Measurements from ENCODE around the gene IL18.
"Not testable (repeated sequence)": the region's sequence is repeated elsewhere in the genome, so short reads cannot be mapped to it uniquely, and the experiment has no call there.

Gene IL18

DNA sequence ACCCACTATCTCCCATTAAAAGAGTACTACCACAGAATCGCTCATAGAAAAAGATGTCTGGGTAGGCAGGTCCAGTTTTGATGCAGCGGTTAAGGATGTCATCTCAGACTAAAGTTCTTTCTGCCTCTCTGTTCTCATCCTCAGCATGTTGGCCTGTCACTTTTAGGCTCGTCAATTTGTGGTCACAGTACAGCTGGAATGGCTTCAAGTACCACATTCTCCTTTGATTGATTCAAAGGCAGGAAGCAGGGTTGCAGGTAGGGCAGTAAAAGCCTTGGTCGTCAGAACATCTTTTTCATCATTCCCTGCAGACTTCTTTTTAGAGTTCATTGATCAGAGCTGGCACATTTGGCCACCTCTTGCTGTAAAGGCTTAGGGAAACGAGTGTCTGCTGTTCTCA, 48.5 kb downstream of the IL18 start:
- DNase-seq, result no peak

DNA sequence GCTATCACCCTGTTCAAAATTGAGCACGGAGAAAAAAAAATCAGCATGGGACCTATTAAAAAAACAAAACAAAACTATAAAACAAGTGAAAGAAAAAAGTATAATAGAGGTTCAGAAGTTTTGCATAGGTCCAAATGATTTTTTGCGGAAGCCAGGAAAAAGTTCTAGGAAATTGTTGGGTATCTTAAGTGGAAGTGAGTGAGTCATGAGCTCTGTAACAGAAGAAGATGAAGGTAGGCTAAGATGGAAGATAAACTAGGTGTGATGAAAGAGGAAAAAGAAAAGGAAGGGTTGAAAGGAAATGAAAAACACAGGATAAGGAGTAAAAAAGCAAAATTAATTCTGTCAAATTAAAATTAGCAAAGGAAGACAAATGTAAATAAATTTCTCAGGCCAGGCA, 49.4 kb downstream of the IL18 start:
- no peak for DNase-seq

DNA sequence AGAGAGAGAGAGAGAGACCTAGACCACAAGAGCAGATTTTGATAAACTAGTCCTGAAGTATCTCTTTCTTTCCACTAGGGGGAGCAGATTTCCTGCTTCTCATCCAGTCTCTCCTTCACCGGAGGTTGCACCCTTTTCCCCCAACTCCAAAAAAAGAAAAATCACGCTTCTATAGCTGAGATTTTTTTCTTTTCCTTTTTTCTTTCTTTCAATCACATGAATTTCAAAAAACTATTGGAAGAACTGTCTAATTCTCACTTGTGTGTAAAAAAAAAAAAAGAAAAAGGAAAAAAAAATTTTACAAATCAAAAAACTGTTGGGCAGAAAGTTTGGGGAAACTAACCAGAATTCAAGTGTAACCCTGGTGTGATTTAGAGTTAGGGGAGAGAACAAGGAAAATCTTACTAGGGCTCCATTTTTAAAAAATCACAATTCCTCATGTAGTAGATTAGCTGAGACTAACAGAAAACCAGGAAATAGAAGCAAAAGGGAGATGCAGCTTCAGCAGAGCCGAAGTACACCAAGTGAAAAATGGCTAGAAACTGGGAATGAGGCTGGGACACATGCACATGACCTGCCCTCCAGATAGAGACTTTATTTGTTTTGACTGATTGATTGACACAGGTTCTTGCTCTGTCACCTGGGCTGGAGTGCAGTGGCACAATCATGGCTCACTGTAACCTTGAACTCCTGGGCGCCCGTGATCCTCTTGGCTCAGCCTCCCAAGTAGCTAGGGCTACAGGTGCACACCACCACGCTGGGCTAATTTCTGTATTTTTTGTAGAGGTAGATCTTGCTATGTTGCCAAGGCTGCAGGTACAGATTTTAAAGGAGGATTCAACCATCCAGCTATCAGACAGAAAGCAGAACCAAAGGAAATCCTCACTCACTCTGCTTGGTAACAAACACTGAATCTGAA, 50.1 kb downstream of the IL18 start:
- peak; percentile 16 to 71 (median 38) for DNase-seq

DNA sequence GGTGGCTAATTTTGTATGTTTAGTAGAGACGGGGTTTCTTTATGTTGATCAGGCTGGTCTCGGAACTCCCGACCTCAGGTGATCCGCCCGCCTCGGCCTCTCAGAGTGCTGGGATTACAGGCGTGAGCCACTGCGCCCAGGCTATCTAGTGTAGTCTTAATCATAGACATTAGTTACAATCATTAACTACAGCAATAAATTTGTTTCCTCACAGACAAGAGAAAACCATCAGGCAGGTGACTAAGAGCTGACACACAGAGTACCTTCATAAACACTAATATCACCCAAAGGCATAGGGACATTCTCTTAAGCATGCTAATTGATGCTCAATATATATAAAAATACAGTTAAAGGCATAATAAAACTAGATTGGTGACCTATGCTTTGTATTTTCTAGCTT, 57.8 kb downstream of the IL18 start:
- DNase-seq, result peak in 1 of 3 experiments; percentile 33

DNA sequence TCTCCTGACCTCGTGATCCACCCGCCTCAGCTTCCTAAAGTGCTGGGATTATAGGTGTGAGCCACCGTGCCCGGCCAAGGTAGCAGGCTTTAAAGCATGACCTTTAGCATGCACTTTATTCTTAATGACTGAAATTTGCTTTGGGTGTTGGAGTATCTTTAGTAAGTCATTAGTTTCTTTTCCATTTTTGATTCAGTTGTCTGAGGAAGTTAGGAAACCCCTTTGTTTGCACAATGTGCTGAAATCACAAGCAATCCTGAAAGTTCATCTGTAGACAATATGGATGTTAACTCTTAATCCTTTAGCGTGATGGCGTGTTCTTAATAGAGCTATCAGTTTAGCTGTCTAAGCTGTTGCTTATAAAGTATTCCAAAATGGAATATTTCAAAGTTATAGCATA, 60.4 kb downstream of the IL18 start:
- DNase-seq, result no peak

DNA sequence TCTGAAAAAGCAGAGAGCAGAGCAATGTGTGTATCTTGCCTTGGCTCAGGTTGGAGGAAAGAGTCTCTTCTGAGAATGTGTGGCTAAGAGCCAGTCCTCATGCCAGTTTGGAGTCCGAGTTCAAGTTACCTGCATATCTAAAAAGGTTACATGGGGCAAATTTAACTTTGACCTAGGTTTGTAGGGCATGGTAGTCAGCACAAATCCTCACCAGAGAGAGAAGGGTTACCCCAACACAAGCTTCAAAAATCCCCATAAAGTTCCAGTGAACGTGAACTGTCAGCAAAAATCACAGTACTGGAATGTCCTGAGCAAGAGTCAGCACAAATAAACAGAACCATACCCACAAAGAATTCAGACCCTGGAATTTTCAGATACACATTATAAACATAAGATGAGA, 63.4 kb downstream of the IL18 start:
- no peak for DNase-seq

DNA sequence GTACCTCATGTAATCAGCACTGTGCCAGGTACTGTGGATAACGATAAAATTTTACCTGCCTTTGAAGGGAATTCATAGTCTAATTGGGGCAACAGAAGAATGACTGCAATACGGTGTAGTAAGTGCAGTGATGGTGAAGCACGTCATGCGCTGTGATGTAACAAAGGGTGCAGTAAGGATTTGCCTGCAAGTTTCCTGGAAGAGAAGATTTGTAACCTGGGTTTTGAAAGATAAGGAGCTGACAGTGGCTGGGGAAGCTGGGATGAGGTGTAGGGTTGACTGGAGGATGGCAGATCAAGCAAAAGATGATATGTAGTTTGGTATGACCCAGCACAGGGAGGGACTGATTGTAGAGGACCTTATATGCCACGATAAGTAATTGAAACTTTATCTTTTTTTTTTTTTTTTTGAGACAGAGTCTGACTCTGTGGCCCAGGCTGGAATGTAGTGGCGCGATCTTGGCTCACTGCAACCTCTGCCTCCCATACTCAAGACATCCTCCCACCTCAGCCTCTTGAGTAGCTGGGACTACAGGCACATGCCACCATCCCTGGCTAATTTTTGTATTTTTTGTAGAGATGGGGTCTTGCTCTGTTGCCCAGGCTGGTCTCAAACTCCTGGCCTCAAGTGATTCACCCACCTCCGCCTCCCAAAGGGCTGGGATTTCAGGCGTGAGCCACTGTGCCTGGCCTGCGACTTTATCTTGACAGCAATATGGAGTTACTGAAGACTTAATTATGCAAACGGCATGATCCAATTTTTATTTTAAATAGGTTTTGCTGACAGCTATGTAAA, 66.0 kb downstream of the IL18 start:
- DNase-seq, result no peak

DNA sequence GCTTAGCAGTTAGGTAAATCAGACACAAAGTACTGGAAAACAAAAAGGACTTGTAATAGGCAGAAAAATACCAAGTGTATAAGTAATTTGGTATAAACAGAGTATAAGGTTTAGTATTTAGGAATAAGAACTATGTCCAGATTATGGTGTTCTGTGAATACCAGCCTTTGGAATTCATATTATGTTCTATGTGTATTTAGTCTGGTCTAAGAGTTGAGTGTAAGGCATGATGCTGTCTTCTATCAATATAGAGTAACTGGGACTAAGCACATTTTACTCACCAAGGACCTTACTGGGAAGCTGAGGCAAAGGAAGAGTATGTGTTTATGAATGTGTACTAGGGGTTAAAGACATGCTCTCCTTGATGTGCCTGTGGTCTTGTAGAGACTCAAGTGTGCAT, 67.7 kb downstream of the IL18 start:
- no peak for DNase-seq

DNA sequence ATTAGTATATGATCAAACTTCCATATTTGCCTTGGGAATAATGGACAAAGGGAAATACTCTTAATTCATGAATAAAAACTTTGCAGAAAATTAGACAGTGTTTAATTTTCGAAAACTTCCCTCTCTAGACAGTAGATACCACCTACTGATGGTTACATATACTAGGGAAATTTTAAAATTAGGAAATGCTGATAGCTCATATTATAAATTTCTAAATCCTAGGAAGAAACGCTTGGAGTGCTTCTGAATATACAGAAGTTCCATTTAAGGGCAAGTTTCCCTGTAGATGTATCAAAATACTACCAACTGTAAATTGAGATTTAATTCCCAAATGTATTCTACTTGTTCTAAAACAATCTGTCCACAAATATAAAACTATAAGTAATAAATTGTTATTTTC, 68.6 kb downstream of the IL18 start:
- DNase-seq, result not testable (repeated sequence)
